Activated CD8-positive, alpha-beta memory T cell treated with anti-CD3 and anti-CD28 coated beads for 48 hours (primary cell): ENCODE measurements around the gene NPR3.

Experiments
- DNase-seq, 3 experiments: peaks; one replicate each; pipeline ENCODE4 v3.0.0-alpha.2; 2020; ENCODE audit warnings: low read depth in 2 of 3, low spot score in 2 of 3

The NPR3 gene

DNA sequence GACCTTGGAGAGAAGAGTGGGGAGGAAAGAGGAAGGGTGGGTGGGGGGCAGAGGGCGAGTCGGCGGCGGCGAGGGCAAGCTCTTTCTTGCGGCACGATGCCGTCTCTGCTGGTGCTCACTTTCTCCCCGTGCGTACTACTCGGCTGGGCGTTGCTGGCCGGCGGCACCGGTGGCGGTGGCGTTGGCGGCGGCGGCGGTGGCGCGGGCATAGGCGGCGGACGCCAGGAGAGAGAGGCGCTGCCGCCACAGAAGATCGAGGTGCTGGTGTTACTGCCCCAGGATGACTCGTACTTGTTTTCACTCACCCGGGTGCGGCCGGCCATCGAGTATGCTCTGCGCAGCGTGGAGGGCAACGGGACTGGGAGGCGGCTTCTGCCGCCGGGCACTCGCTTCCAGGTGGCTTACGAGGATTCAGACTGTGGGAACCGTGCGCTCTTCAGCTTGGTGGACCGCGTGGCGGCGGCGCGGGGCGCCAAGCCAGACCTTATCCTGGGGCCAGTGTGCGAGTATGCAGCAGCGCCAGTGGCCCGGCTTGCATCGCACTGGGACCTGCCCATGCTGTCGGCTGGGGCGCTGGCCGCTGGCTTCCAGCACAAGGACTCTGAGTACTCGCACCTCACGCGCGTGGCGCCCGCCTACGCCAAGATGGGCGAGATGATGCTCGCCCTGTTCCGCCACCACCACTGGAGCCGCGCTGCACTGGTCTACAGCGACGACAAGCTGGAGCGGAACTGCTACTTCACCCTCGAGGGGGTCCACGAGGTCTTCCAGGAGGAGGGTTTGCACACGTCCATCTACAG lies 760 bp downstream of the NPR3 start:
- peak in 1 of 3 experiments; percentile 5 for DNase-seq

DNA sequence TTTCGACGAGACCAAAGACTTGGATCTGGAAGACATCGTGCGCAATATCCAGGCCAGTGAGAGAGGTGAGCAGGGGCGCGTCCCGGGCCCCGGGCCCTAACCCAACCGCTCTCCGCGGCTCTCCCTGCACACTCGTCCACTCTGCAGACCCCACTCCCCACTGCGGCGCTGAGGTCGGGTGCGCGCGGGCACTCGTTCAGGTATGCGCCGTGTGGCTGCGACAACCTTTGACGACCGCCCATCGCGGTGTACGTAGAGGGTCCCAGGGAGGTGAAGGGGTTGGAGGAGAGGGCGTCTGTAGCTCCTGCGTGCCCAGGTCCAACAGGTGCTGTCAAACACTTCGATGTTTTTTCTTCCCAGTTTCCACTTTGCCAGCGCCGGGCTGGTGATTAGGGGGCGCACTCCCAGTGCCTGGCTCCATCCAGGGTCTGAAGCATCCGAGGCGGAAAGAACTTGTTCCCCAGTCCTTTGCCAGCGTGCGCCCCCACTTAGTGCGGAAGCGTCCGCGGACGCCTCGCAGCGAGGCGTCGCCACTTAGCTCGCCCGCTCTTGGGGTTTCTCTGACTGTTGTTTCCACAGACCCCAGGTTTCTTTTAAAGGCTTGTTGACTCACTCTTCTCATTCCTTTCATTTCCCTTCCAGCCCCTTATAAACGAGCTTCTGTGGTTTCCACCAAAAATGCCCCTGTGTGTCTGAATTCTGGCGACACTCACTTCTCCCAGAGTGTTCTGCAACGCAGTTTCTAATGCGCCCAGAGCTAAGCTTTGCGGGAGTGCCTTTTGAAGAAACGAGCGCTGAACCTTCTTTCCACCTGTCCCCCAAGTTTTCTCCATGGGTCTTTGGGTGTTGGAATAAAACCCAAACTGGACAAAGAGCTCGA lies 1.6 kb downstream of the NPR3 start:
- DNase-seq = peak in 1 of 3 experiments; percentile 4

DNA sequence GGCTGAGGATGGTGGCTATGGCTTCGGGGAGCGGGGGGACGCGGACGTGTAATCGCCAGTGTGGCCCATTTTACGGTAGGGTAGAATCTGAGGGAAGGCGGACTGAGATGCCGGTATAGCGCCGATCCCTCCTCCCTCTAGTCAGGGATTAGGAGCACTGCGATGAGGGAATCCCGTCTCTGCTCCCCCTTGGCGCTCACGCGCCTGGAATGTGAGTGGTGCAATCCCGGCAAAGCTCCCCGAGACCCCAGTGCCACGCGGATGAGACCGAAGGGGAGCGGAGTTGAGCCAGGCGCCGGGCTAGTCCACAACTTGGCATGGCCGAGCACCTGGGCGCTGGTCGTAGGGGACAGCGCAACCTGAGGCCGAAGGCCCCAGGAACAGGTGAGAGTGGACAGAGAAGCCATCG lies 2.2 kb downstream of the NPR3 start:
- DNase-seq = no peak

DNA sequence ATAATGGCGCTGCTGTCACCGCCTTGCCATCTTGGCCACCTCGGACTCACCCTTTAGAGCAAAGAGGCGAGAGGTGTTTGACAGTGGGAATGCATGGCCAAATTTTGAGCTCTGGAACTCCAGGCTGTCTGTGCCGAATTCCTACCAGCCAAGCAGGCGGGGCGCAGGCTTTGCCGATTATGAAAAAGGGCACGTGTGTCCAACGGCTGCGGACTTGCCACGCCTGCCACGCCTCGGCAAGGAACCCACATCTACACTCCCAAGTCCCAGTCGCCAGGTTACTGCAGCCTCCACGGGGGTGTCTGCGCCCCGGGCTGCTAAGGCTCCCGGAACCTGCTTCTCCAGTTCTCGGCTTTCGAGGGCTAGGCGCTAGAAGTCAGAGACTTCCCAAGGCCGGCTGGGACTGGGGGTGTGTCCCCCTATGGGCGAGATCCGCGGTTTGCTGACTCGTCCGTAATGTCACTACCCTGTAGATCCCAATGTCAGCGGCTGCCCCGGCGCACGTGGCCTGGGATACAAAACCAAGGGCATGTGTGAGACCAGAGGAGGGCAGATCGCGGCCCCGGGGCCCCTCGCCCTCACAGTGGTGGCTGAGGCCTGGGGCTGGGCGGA lies 2.8 kb downstream of the NPR3 start:
- peak in 1 of 3 experiments; percentile 2 for DNase-seq

DNA sequence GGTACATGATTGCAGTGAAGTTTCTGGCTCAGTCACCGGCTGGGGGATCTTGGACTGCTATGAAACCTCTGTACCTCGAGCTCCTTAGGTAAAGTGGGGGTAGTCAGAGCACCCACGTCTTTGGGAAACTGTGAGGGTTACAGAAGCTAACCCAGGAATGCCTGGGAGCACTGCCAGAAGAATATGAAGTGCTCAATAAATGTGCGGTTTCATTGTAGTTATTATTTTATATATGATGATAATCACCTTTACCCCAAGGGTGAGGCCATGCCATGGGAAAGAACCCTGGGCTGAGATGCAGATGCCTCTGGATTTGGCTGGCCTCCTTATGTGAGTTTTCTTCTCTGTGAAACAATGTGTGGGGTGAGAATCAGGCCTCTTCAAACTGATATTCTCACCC lies 3.7 kb downstream of the NPR3 start:
- DNase-seq = no peak

DNA sequence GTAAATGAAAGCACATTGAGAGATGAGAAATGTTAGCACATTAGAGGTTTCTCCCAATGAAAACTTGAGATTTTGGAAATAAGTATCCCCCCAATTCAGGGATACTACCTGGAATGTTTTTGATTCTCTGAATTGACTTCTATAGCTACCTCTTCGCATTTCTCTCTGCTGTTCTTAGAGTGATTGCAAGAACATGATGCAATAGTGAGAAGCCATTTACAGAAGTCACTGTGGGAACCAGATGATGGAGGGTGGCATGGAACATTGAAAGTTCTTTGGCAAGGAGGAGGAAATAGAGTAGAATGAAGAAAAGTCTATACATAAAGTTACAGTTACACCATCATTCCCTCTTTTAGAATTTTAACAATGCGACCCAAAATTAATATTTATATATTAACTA lies 9.2 kb downstream of the NPR3 start:
- no peak for DNase-seq

DNA sequence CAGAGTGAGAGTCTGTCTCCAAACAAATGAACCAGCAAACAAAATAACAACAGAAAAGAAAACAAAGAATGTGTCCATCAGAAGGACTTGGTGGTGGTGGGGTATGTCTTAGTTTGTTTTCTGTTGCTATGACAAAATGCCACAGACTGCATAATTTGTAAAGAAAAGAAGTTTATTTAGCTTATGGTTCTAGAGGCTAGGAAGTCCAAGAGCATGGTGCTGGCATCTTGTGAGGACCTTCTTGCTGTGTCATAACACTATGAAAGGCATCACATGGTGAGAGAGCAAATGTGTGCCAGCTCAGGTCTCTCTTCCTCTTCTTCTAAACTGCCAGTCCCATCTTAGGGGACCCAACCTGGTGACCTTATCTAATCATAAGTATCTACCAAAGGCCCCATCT lies 10.5 kb downstream of the NPR3 start:
- no peak for DNase-seq

DNA sequence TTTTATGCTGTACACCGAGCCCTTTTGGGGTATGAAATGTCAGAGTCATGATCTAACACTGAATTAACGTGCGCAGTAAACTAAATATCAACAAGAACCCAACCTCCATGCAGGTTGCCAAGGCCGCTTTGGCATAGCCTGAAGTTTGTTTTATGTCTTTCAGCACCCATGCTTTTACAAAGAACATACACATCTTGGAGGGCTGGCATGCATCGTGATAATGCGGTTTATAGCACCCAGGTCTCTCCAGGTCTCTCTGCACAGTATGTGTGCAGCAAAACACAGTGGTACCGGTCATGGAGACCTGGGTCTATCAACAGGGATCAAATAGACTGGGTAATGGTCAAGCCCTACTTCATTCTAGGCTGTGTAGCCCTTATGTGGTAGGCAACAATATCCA lies 11.8 kb downstream of the NPR3 start:
- no peak for DNase-seq

DNA sequence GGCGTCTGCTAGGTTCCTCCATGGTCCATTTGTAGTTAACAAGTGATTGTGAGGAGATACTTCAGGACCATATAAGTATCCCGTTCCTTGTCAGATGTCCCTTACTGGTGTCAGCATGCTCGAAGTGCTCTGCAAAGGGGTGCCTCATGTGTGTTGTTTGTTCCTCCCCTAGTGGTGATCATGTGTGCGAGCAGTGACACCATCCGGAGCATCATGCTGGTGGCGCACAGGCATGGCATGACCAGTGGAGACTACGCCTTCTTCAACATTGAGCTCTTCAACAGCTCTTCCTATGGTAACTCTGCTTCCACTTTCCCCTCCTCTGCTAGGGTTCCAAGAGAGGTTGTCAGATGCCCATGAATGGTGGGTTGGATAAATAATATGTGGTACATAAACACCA lies 13.4 kb downstream of the NPR3 start:
- no peak for DNase-seq

DNA sequence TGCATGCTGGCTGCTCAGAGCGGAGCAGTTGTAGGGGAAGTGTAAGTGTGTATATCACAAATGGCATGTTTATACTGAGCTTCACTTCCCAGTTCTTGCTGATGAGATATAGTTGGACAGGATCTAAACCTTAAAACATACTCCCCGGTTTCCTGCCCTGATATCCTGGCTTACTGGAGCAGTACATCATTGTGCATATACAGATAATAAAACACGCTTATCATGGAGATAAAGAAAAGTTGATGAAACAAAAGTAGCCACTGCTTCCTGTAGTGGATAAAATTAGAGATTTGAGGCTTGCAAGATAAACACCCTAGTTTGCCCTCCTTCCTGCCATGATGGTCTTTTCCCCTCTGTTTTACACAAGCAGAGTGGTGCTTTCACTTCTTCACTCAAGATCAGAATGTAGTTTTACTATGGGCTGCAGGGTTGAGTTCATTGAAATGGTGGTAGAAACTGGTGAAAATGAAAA lies 15.0 kb downstream of the NPR3 start:
- no peak for DNase-seq

DNA sequence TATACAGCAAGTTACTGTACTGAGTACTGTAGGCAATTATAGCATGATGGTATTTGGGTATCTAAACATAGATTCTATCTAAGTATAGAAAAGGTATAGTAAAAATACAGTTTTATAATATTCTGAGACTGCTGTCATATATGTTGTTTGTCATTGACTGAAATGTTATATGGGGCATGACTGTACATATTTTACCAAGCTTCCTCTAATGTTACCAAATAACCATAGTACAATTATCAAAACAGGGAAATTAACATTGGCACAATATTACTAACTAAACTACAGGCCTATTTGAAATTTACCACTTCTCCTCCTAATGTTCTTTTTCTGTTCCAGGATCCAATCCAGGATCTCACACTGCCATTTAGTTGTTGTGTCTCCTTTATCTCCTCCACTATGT lies 18.5 kb downstream of the NPR3 start:
- DNase-seq = no peak

DNA sequence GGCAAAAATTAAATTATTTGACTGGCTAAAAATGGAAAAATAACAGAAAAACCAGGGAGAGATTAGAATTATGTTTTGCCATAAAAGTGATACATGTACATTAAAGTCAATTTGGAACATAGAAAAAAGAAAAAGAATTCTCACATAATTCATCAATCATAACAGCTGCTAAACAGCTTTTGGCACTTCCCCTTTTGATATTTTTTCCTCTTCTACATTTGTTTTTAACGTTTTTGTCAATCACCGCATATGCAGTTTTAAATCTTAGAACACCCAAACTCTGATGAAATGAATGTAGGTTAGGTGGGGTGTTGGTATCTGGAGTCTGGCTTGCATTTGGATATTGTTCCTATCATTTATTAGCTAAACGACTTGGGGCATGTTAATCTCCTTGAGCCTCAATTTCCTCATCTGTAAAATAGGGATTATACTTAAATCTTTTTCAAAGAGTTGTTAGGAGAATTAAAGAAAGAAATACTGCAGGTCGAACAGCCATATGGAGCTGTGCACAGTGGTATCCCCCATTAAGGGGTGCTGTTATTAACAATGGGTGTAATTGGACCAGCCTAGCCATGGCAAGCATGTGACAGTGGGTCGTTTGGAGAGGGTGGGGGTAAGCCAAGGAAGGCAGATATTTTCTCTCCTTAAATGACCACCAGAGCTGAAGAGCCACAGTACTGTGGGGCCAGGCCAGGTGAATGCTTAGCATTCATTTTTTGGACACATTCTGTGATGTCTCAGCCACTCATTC lies 22.6 kb downstream of the NPR3 start:
- no peak for DNase-seq

DNA sequence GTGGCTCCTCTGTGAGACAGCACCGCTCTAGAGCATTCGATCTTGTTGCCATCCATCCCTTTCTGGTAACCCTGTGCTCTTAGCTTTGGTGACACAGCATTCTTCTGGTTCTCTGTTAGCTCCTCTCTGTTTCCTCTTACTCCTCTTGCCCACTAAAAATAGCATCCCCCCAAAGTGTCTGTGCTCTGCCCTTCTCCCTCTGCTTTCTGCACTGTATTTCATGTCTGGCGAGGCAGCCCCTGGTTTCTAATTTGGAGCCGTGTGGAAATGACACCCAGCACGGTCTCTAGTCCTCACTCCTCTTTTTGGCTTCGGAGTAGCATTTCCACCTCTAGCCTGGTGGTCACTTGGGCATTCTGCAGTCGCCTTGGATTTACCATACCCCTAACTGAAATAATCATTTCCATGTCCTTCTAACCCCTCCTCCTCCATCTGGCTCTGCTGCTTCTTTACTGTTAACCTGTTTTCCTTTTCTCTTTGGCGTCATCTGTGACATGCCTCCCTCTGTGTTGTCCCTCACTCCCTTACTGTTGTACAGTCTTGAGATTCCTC lies 23.8 kb downstream of the NPR3 start:
- no peak for DNase-seq

DNA sequence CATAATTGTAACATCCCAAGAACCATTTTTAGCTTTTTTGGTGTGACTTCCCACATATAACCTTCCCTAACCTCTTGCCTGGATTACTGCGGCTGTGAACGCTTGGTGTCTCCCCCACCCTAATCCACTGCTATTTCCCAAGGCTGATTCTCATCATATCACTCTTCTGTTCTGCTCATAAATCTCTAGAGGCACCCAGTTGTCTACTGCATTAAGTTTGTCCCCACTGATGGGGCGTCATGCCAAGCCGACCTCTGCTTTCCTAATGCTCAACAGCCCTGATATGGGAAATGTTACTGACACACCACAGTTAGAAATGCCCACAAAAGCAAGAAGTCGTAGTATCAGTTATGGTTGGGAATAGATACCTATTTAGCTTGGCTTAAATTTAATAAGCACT lies 24.4 kb downstream of the NPR3 start:
- DNase-seq = no peak

DNA sequence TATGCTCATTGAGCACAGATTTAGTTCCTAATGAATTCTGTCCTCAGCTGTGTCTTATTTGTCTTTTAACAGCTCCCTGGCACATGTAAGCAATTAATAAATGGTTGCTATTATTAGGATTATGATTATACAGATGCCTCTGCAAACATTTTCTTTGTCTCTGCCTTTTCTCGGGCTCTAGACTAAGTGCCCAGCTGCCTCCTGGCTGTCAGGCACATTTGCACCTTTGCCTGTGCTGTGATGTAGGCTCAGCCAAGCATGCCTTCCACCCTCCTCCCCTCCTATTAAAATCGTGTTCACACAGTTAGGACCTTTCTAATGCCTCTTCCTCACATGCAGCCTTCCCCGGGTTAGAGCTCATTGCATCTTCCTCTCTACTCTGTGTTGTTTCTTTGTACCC lies 25.7 kb downstream of the NPR3 start:
- DNase-seq = no peak

DNA sequence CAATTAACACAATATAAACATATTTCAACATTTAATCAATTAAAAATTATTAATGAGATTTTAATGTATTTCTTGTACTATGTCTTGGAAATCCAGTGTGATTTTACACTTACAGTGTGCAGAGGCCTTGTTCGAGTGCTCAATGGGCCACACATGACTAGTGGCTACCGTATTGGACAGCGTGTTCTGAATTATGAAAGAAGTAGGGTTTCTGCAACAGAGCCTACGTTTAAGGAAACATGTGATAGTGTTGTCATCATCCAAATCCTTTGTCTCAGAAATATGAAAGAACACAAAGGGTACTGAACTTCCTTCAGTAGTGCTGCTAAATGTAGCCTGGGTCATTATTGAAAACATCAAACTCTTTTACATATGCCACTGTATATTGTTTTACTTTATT lies 29.5 kb downstream of the NPR3 start:
- no peak for DNase-seq

DNA sequence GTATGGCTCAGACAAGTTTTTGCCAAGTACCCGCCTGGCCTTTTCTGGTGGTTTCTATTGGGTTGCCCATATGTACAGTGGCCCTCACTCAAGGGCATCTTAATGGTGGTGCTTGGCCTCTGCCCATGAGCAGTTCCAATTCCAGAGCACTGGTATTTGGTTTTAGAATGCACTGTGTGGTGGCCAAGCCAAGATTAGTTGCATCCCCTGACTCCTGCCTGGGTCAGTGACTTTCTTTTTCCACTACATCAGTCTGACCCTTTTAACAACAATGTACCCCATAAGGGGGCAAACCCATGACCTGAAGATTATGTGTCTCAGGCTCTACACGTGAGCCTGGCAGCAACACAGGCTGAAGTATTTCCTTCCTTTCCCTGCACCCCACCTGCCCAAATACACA lies 34.2 kb downstream of the NPR3 start:
- DNase-seq = no peak

DNA sequence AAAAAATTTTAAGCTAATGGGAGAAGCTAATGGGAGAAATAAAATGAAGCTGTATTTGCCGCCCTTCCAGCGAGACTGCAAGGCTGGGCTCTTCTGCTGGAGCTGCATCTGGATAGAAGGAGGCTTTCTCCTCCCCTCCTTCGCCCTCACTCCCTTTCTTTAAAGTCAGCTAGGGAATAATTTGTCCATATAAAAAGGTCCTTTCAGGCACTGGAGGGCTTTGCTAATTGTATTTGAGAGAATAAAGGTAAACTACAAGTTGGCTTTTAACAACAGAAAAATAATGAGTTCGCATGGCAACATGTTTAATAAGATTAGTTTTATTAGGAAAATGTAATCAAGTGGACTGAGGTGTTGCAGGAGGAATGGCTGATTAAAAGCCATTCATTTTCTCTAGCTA lies 41.3 kb downstream of the NPR3 start:
- no peak for DNase-seq

DNA sequence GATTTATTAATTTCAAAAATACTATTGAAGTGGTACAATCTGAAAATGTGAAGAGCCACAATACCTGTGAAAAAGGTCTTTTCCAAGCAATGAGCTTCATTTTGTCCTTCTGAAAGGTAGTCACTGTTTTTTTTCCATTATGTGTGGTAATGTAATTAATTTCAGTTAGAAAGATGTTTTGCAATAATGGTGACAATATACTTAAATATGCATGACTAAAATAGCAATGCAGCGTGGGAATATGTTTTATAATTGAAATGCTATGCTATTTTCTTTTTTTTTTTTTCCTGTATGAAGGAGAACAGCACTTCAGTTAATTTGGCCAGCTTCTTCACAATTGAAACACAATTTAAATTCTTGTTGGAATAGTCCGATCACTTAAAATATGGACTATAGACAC lies 41.9 kb downstream of the NPR3 start:
- DNase-seq = no peak

DNA sequence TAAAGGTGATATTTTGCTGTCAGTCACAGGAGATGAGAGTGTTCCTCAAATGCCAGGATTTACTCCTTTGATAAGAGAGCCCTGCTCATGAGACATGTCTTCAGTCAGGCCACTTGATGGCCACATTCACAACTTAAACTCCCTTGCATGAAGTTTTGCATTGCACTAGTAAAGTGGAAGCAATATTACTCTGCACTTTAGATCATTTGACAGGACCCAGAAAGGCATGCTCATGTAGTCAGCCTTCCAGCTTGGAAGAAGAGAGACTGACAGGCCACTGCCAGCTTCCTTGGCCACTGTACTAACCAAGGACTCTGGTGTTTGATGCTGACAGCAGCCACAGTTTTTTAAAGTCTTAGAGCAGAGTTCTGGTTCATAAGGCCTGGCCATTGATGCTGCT lies 42.6 kb downstream of the NPR3 start:
- DNase-seq = no peak

DNA sequence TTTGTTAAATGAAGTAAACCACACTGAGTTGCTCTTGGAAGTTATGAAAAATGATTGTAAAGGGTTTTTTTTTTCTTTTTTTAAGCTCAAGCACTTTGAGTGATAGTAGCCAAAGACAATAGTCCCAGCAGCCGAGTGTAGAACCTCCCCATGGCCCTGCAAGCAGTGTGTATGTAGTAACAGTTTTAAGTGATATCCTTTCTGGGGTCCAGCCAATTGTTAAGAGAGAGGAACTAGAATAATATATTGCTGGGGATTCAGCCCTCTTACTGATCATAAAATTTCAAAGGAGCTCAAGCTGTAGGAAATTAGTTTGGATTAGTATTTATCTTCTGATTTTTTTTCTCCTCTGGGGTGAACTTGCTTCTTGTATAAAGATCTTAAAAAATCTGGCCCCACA lies 43.2 kb downstream of the NPR3 start:
- no peak for DNase-seq
